GM21528 (cell line): ENCODE data around the gene CSNK1D.

Experiments used
- ATAC-seq: cut with Tn5 transposase; IDR thresholded peaks from one replicate; pipeline ENCODE4 v1.9.1; 2021; ENCODE audit warnings: mild to moderate bottlenecking, moderate library complexity; ENCODE audit not compliant: unreplicated experiment, low FRiP score

Gene CSNK1D

DNA sequence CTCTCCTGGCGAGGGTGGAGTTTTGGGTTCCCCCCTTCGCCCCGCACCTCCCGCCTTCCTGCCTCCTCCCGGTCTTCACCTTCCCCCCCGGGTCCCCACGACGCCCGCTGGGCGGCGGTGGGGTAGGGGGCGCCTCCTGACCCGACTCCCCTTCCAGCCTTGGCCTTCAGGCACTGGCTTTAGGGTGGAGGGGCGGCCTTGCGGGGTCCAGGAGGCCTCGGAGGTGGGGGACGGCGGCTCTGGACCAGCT lies 42.3 kb downstream of the CSNK1D start:
- ATAC-seq: no peak

DNA sequence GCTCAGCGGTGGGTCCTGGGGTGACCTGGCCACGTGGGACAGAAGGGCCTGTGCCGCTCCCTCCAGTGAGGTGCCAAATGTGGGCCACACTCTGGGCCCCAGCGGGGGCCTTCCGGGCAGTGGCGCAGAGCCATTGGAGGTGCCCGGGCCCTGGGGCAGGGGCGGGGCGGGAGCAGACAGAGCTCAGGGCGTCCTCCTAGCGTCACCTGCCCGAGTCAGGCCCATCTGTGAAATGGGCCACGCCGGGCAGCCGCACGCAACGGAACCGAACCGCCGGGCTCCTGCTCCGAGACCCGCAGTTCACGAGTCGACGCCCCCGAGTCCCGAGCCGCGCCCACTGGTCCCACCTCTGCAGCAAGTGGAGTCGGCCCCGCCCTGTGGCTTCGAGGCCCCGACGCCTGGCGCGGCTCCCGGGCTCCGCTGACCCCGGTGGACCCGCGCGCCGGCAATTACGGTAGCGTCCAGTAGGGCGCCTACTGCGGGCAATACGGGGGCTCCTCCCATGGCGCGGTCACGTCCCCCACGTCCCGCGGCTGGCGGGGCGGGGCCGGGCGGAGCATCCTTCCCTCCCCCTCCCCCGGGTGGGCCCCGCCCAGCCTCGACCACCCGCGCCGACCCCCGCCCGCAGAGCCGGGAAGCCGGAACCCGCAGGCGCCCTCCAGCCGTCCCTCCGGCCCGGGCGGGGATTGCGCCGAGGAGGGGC lies 42.7 kb downstream of the CSNK1D start:
- ATAC-seq: no peak

DNA sequence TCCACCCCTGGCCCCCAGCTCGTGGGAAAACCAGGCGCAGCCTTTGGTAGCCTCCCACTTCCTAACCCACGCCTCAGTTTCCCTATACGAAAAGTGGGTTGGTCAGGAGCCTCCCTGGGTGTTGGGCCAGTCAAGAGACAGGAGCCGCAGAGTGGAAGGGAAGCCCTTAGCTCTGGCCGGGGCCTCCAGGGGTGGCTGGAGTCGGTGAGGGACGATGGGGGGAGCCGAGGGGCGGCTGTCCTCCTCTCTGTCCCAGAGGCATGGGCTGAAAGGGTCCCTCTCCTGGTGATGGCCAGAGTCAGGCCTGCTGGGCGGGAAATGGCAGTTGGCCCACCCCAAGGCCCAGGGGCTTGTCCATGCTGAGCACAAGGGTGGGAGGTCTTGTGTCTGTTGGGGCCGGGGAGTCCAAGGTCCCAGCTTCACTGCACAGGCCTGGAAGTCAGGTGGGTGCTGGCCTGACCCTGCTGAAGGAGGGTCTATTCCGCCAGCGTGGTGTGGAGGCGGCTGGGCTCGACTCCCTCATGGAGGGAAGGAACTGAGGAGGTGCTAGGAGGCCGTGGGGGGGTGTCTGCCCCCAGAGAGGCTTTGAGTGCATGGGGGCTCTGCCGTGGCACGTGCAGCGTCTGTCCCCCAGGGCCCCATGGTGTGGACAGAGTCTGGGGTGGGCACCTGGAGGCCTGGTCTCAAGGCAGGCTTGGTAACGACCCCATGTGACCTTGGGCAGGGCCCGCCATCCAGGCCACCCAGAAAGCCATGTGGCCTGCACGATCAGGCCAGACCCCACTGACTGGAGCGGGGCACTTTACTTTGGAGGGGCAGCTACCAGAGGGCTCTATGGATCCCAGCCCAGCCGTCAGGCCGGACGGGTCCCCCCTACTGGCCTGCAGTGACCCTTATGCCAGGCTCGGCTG lies 43.5 kb downstream of the CSNK1D start:
- no peak for ATAC-seq

DNA sequence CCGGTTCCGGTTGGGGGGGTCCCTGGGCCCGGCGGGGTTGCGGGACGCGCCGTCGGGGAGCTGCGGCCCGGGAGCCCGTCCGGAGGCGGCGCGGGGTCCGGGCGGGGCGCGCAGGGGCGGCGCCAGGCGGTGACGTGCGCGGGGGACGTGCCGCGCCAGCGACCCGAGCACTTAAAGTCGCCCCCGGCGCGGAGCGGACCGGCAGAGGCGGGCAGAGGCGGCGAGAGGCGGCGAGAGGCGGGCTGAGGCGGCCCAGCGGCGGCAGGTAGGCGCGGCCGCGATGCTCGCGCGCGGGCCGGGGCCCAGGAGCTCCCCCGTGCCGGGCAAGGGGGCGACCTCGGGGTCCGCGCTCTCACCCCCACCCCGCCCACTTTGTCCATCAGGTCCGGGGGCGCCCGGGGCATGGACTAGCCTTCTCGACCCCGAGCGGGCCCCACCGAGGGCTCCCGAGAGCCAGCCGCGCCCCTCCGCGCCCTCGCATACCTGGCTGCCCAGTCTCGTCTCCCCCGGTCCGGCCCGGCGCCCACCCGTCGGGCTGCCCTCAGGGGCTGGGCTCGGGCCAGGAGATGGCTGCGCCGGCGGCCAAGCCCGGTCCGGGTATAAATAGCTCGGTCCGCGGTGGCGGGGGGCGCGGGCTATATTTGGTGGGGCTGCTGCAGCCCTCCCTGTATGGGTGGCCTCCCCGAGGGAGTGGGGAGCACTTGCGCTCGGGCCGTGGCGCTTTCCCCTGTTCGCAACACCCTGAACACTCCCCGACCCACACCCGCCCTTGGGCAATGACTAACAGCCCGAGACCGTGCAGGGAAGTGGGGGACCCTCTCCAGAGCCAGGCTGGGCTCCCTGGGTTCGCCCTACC lies 44.4 kb downstream of the CSNK1D start, which contains the start of gene SLC16A3:
Gene SLC16A3 (plus strand): TSS at position 201 of the 856 bp plus-strand sequence. CDS start 6,967 bp downstream, outside the sequence.
- peak; percentile 35 for ATAC-seq

DNA sequence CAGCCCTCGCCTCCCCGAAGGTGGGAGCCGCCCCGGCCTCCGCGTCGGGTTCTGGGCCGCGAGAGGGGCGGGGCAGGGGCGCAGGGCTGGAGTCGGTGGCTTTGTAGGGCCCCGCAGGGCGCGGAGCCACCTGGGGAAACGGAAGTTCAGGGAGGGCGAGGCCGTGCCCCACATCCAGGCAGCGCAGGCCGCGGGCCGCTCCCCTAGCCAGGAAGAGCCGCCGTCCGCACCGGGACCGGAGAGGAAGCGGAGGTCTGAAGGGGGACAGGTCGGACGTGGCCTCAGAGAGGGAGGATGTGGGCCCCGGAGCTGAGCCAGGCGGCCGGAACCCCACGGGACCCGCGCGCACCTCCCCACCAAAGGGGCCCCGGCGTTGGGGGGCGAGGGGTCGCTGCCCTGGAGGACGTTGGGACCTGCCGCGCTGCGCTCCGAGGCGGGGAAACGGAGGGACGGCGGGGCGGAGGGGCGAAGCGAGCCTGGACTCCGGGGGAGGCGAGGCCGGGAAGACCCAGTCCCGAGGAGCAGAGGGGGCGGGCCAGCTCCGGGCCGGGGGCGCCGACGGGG lies 45.1 kb downstream of the CSNK1D start:
- ATAC-seq: peak; percentile 40

DNA sequence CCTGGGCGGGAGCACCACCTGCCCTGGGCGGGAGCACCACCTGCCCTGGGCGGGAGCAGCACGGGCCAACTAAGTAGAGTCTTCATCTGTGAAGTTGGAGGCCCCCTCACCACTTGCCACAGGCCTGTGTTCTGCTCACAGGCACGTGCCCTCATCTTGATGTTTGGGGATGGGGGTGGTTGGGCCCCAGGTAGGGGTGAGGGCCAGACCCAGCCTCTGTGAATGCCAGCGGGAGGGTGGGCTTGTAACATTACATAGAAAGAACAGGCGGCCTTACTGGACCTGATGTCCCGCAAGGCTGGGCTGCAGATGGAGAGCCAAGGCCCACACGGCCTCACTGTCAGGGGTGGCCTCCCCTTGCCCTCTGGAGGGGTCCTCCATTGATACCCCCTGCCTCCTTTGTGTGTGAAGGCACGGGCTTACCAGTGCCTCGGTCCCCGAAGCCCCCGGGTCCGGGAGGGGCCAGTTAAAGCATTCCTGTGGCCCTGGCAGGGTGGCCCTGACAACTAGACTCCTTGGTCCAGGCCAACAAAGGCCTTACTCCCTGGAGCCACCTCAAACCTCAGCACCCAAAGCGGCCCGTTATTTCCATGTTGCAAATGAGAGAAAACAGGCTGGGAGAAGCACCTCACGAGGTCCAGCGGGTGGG lies 45.7 kb downstream of the CSNK1D start:
- no peak for ATAC-seq

DNA sequence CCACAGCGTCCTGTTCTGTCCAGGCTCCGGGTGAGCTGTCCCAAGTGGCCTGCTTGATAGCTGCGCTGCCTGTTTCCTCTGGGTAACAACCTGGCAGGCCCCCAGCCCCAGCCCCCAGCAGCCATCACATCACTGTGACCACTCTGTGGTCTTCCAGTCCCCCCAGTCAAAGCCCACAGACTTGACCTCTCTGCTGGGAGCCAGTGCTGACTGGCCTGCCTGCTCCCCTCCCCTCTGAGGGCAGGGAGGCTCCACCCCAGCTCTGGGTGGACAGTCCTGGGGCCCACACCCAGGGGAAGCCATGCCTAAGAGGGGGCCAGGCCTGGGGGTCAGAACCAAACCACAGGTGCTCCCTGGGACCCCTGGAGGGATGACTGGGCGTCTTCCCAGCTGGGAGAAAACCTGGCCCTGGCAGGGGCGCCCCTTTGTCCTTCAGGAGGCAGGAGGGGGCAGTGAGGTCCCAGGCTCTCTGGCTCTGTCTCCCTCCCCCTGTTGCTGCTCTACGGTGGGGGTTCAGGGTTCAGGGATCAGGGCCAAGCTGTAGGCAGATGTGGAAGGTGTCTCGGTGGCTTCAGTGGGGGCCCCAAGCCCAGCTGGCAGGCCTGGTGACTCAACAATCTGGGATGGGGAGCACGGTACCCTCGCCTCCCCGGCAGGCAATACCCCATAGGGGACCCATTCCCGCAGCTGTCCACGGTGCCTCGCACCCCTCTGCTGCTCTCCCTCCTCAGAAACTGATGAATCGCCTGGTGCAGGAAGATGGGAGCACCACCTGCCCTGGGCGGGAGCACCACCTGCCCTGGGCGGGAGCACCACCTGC lies 46.5 kb downstream of the CSNK1D start:
- ATAC-seq: no peak

DNA sequence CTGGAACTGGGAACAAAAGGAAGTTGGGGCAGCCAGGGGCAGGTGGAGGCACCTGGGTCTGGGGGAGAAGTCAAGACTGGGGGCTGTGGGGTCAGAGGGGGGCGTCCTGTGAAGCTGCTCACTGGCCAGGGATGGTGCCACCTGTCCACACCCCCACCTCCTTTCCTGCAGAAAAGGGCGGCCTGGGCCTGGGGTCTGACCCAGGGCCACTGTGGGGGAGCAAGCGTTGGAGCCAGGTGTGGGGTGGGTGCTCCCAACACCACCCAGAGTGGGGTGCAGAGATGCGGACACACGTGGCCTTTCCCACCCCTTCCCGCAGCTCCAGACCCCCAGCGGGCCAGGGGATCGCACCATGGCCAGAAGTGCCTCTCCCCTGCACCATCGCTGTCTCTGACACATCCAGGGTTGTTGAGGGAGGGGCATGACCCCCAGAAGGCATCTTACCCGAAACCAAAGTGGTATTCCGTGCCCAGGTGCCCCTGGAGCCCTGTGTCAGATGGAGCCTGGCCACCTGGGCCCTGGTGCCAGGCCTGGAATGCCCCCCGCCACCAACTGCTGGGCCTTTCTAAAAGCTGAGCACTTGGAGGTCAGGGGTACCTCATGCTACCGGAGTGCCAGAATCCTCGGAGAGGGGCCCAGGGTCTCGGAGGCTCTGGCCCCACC lies 47.2 kb downstream of the CSNK1D start:
- no peak for ATAC-seq

DNA sequence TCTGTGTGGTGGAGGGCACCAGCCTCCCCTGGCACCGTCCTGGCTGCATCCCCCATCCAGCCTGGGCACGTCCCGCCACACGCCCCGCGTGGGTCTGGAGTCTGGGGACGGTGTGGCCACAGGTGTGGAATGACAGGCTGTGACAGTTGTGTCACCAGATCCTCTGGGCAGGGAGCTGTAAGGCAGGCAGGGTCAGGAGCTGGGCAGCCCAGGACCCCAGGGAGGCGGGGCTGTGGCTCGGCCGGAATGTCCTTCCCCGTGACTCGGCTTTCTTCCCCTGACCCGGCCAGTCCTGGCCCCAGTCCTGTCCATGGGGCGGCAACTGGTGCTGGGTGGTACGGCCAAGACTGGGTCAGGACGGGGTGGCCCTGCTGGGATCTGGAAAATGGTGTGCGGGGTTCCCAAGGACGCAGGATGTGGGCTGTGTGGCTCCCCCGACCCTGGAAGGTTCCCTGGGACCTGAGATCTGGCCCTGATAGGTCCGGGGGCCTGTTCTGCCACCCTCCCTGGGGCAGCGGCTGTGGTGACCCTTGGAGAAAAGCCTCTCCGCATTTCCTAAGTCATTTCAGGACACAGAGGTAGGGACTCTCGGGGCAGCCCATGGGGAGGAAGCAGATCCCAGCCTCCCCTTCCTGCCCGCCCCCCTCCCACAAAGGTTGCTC lies 48.0 kb downstream of the CSNK1D start:
- ATAC-seq: no peak

DNA sequence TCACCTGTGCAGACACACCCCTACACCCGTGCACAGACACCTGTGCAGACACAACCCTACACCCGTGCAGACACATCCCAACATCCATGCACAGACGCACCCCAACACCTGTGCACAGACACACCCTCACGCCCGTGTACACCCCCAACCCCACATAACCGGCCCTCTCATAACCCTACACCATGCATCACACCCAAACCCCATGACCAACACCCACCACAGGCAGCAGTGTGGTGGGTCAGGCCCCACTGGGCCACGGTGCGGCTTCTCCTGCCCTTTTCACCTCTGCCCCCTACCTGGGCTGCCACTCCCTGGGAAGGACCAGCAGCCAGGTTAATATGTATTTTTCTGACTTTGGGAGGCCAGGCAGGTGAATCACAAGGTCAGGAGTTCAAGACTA lies 48.8 kb downstream of the CSNK1D start:
- no peak for ATAC-seq

DNA sequence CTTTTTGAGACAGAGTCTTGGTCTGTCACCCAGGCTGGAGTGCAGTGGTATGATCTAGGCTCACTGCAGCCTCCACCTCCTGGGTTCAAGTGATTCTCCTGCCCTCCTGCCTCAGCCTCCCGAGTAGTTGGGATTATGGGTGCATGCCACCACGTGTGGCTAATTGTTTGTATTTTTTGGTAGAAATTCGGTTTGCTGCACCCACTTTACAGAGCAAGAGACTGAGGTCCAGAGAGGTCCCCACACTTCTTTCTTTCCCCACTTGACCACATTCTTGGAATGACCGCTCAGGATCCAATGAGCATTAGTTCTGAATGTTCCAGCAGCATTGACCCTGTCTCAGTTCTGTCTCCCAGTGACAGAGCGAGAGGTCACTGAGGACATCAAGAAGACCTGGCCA lies 50.0 kb downstream of the CSNK1D start:
- ATAC-seq: no peak

DNA sequence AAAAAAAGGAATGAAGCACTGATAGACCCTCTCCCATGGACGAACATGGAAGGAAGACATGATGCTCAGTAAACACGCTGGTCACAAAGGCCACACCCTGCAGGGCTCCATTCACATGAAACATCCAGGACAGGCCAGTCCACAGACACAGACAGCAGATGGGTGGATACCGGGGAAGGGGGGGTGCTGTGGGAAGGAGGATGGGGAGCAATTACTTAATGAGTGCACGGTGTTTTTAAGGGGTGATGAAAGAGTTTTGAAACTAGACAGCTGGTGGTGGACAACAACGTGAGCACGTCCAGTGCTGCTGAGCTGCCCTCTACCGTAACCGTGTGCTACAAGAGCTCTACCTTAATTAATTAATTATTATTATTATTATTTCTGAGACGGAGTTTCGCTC lies 50.7 kb downstream of the CSNK1D start:
- ATAC-seq: no peak

DNA sequence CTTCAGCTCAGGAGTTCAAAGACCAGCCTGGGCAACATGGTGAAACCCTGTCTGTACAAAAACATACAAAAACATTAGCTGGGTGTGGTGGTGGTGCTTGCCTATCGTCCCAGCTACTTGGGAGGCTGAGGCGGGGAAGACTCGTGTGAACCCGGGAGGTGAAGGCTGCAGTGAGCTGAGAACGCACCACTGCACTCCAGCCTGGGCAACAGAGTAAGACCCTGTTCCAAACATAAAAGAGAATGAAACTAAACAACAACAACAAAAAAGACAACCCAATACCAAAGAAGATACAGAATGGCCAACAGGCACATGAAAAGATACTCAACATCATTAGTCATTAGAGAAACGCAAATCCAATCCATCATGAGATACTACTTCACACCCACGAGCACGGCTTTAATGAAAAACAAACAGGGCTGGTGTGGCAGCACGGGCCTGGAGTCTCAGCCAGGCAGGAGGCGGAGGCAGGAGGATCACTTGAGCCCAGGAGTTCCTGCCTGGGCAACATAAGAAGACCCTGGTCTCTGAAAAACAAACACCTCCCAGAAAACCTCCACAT lies 52.1 kb downstream of the CSNK1D start:
- ATAC-seq: no peak

DNA sequence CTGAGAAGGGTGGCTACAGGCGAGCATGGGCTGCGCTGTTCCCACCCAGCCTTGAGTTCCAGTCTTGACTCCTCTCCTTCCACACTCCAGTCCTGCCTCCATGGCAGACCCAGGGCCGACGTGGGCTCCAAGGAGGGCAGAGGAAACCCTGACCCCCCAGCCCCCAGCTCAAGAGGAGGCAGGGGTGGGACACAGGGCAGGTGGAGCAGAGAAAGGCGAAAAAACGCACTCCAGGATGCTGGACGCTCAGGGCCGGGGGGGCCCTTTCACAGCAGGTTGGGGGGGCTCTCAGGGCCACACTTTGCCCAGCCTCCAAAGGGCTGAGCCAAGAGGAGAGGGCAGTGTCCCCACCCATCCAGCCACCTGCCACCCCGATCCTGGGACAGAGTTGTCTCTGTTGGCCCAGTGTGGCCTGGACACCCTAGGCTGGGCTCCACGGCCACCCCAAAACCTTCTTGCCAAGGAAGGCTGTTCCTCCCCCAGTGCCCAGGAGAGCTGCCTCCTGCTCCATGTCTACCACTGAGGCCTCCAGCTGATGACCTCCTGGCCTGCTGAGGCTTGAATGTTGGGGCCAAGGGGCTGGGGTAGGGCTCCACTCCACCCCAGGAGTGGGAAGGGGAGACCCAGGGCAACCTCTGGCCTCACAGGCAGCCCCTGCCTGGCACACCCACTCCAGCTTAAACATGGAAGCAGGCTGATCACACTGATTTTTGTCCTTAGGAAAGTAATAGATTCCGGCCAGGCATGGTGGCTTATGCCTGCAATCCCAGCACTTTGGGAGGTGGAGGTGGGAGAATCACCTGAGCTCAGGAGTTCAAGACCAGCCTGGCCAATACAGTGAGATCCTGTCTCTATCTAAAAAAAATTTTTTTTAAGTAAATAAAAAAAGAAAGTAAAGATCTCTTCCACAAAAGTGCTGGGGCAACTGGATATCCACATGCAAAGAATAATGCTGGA lies 53.5 kb downstream of the CSNK1D start:
- ATAC-seq: no peak

DNA sequence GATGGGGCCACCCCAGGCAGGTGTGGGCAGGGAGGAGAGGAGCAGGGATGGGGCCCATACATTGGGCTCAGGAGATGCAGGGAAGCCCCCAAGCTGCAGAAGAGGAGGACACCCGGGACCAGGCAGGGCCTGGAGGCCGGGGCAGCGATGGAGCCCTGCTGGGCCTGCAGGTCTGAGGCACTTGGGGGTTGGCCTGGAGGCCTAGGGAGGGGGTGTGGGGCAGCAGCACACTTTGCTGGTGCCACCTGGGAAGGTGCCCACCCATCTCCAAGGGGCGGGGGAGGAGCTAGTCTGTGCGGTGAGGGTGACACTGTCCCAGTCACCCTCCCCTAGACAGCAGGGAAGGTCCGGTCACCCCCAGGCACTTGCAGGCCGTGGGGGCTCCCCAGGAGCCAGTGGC lies 54.4 kb downstream of the CSNK1D start:
- ATAC-seq: no peak

DNA sequence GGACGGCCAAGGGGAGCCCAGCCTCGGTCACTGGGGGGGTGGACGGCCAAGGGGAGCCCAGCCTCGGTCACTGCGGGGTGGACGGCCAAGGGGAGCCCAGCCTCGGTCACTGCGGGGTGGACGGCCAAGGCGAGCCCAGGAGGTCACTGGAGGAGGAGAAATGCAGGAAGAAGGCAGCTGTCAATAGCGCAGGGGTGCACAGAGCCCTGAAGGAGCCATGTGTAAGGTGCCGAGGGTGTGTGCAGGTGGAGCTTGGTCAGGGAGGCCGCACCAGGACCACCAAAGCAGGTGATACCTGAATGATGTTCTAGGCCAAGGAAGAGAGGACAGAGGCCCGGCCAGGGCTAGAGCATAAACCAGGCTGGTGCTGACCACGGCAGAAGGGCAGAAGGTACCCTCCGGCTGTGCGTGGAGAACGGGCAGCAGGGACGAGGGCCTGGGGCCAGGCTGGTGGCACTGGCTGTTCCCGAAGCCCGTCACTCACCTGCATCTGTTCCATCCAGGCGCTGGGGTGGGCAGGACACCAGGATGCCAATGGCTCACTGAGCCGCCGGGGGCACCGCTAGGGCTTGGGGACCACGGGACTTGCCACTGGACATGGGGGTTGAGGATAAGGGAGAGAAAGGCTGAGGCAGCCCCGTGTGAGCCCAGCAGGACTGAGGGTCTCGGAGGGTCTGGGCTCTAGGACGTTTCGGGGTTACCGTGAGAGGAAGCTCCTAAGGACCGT lies 55.0 kb downstream of the CSNK1D start:
- ATAC-seq: no peak
